ENCODE results near the gene VANGL1. TPM values are rescaled to one million over a fixed set of nuclear protein-coding genes. Genes with fewer than 3 reads are reported as not detected.
A peak's percentile ranks its signal among the peaks of the same experiment; 100 is the strongest.

Gene VANGL1
- total and polyA plus RNA-seq, 2 of the 13 experiments (the other 11 are each of a cell fraction or from before 2014, with no cell fraction given): 5.3 to 9.4 TPM

GRCh38 chr1:115727706-115728249 is 86.0 kb downstream of the VANGL1 start (continued):
- TF ChIP-seq TBL1XR1 (IDR thresholded peaks at IDR 0.05; ENCODE audit: borderline replicate concordance, low read length, partially characterized antibody) (no peak), TBX2 (CRISPR knock-in tag; IDR thresholded peaks at IDR 0.05; ENCODE audit: borderline replicate concordance) (0 out of 2 replicates have a peak, but pooled peaks have one; percentile 35), JUND (CRISPR knock-in tag; IDR thresholded peaks at IDR 0.05) (peak; percentile 28; the same call in 1 of the 2 replicates), TBP (CRISPR knock-in tag; IDR thresholded peaks at IDR 0.05) (no peak), WIZ (CRISPR knock-in tag; IDR thresholded peaks at IDR 0.05) (no peak), HDAC1 (CRISPR knock-in tag; IDR thresholded peaks at IDR 0.05) (peak; percentile 38; the same call in 1 of the 2 replicates), HDAC6 (IDR thresholded peaks at IDR 0.05; ENCODE audit: low read depth, low read length) (no peak), IRF1 (CRISPR knock-in tag; IDR thresholded peaks at IDR 0.05; ENCODE audit: low read depth) (no peak), PBX3 (CRISPR knock-in tag; IDR thresholded peaks at IDR 0.05; ENCODE audit: borderline replicate concordance) (no peak), TOE1 (CRISPR knock-in tag; IDR thresholded peaks at IDR 0.05) (no peak), ZNF225 (CRISPR knock-in tag; IDR thresholded peaks at IDR 0.05) (no peak), HIVEP1 (CRISPR knock-in tag; IDR thresholded peaks at IDR 0.05) (no peak), ZNF800 (CRISPR knock-in tag; IDR thresholded peaks at IDR 0.05) (no peak), EP300 (IDR thresholded peaks at IDR 0.05; ENCODE audit: low read depth in 2 of 2, low read length in 2 of 2) (peak; percentile 37 to 63; a peak in 2 of 4 replicates), EP300 (CRISPR knock-in tag; IDR thresholded peaks at IDR 0.05; ENCODE audit: borderline replicate concordance) (0 out of 2 replicates have a peak, but pooled peaks have one; percentile 21), CBX5 (CRISPR knock-in tag; IDR thresholded peaks at IDR 0.05; ENCODE audit: borderline replicate concordance) (peak; percentile 74; the same call in 1 of the 2 replicates), ATF1 (CRISPR knock-in tag; IDR thresholded peaks at IDR 0.05) (no peak), ZNF629 (CRISPR knock-in tag; conservative IDR thresholded peaks at IDR 0.05) (no peak), FOXP1 (IDR thresholded peaks at IDR 0.05) (no peak), FOXP1 (CRISPR knock-in tag; IDR thresholded peaks at IDR 0.05) (0 out of 2 replicates have a peak, but pooled peaks have one; percentile 25), CHD2 (IDR thresholded peaks at IDR 0.05; ENCODE audit: low read depth, low read length) (no peak), ZBTB26 (CRISPR knock-in tag; IDR thresholded peaks at IDR 0.05; ENCODE audit: borderline replicate concordance) (0 out of 2 replicates have a peak, but pooled peaks have one; percentile 52), ZNF724P (CRISPR knock-in tag; IDR thresholded peaks at IDR 0.05; ENCODE audit: borderline replicate concordance) (no peak), ZNF30 (CRISPR knock-in tag; IDR thresholded peaks at IDR 0.05) (no peak)
